Mesendoderm (in vitro differentiated cells): ENCODE data around the gene ZNF627.
A peak's percentile ranks its signal among the peaks of the same experiment; 100 is the strongest.

Source experiments
- DNase-seq: peaks from one replicate; pipeline ENCODE4 v3.0.0; 2013
- H2AK5ac ChIP-seq: 2 replicates; pipeline ENCODE4 v1.6.1; 2013; ENCODE audit warnings: low read length, inconsistent platforms
- H2BK120ac ChIP-seq: 2 replicates; pipeline ENCODE4 v1.6.1; 2013; ENCODE audit warnings: low read depth, mild to moderate bottlenecking, low read length, moderate library complexity, mixed read lengths
- H2BK15ac ChIP-seq: replicated peaks from 2 replicates; pipeline ENCODE4 v1.6.1; 2013; ENCODE audit warnings: low read depth, mild to moderate bottlenecking, moderate library complexity
- H2BK5ac ChIP-seq: 2 replicates; pipeline ENCODE4 v1.6.1; 2013; ENCODE audit warnings: low read length, inconsistent platforms
- H3K18ac ChIP-seq: 2 replicates; pipeline ENCODE4 v1.6.1; 2013; ENCODE audit warnings: mild to moderate bottlenecking, low read length, mixed read lengths
- H3K23ac ChIP-seq: one replicate; pipeline ENCODE4 v1.6.1; 2013; ENCODE audit warnings: low read length
- H3K27ac ChIP-seq: 2 replicates; pipeline ENCODE4 v1.5.1; 2013; ENCODE audit warnings: low read depth, mild to moderate bottlenecking, inconsistent platforms, low read length, moderate library complexity
- H3K27me3 ChIP-seq: 2 replicates; pipeline ENCODE4 v1.6.1; 2013; ENCODE audit warnings: low read length, control low read depth, mild to moderate bottlenecking, inconsistent platforms; ENCODE audit not compliant: insufficient read depth, poor library complexity
- H3K36me3 ChIP-seq: 2 replicates; pipeline ENCODE4 v1.6.1; 2013; ENCODE audit warnings: low read length, inconsistent platforms; ENCODE audit not compliant: control insufficient read depth, insufficient read depth
- H3K4ac ChIP-seq: one replicate; pipeline ENCODE4 v1.6.1; 2013; ENCODE audit warnings: low read depth, mild to moderate bottlenecking, low read length, moderate library complexity
- H3K4me1 ChIP-seq: 2 replicates; pipeline ENCODE4 v1.6.1; 2013; ENCODE audit warnings: low read depth, low read length, inconsistent platforms; ENCODE audit not compliant: control insufficient read depth
- H3K4me2 ChIP-seq: 2 replicates; pipeline ENCODE4 v1.6.1; 2013; ENCODE audit warnings: low read length
- H3K4me3 ChIP-seq: 2 replicates; pipeline ENCODE4 v1.5.1; 2013; ENCODE audit warnings: mild to moderate bottlenecking, low read length
- H3K56ac ChIP-seq: one replicate; pipeline ENCODE4 v1.6.1; 2013; ENCODE audit warnings: low read length
- H3K79me1 ChIP-seq: 2 replicates; pipeline ENCODE4 v1.6.1; 2013; ENCODE audit warnings: low read length, inconsistent platforms
- H3K79me2 ChIP-seq: 2 replicates; pipeline ENCODE4 v1.6.1; 2013; ENCODE audit warnings: mild to moderate bottlenecking, low read length; ENCODE audit not compliant: control insufficient read depth, insufficient read depth
- H3K9ac ChIP-seq: 2 replicates; pipeline ENCODE4 v1.6.1; 2013; ENCODE audit warnings: low read length, inconsistent platforms
- H4K5ac ChIP-seq: one replicate; pipeline ENCODE4 v1.6.1; 2013; ENCODE audit warnings: low read length
- H4K8ac ChIP-seq: one replicate; pipeline ENCODE4 v1.6.1; 2013; ENCODE audit warnings: low read depth, mild to moderate bottlenecking, control low read depth, low read length, moderate library complexity
- WGBS: extraction: QIAGEN DNeasy Blood & Tissue Kit; methylation state at CpG from one replicate; pipeline ENCODE4 v1.1.7; 2013; ENCODE audit warnings: low lambda C conversion rate, missing lambda C conversion rate; ENCODE audit not compliant: insufficient coverage; ENCODE audit errors: extremely low coverage; 5-methylcytosine and 5-hydroxymethylcytosine counted together

ZNF627 gene

GRCh38 chr19:11552666-11553372, 44.5 kb upstream of the ZNF627 start:
- H3K9ac ChIP-seq: no peak overlapping the region
- H4K5ac ChIP-seq: no peak overlapping the region
- no peak overlapping the region for H3K23ac ChIP-seq
- WGBS: no CpG with 5 or more reads among the region's 20 CpGs
- H3K27me3 ChIP-seq: no peaks in the 10 kb centered on the region
- no peak overlapping the region for H2AK5ac ChIP-seq
- H3K27ac ChIP-seq: no peak overlapping the region
- no peak overlapping the region for H4K8ac ChIP-seq
- peaks cover 11% of the 10 kb centered on the region for H3K79me2 ChIP-seq
- H2BK5ac ChIP-seq: no peak overlapping the region
- no peak overlapping the region for H2BK120ac ChIP-seq
- peaks cover under 1% of the 10 kb centered on the region for H3K4me1 ChIP-seq
- no peak overlapping the region for H3K4ac ChIP-seq
- H3K79me1 ChIP-seq: peaks cover 12% of the 10 kb centered on the region
- H3K18ac ChIP-seq: no peak overlapping the region
- no peak overlapping the region for H3K56ac ChIP-seq
- H3K4me3 ChIP-seq: no peak overlapping the region
- no peak for DNase-seq
- no peak overlapping the region for H3K4me2 ChIP-seq
- H3K36me3 ChIP-seq: no peaks in the 10 kb centered on the region
- H2BK15ac ChIP-seq: no peak overlapping the region

GRCh38 chr19:11554160-11554559, 43.1 kb upstream of the ZNF627 start:
- H3K4me3 ChIP-seq: no peak overlapping the region
- H3K4ac ChIP-seq: no peak overlapping the region
- WGBS: no CpG with 5 or more reads among the region's 12 CpGs
- no peak overlapping the region for H2AK5ac ChIP-seq
- H2BK15ac ChIP-seq: no peak overlapping the region
- H3K36me3 ChIP-seq: no peaks in the 10 kb centered on the region
- H3K18ac ChIP-seq: no peak overlapping the region
- H4K8ac ChIP-seq: no peak overlapping the region
- no peak overlapping the region for H3K56ac ChIP-seq
- no peak overlapping the region for H3K9ac ChIP-seq
- H3K4me2 ChIP-seq: no peak overlapping the region
- H3K23ac ChIP-seq: no peak overlapping the region
- peaks cover 15% of the 10 kb centered on the region for H3K79me1 ChIP-seq
- no peak overlapping the region for H4K5ac ChIP-seq
- H2BK120ac ChIP-seq: no peak overlapping the region
- H3K27ac ChIP-seq: no peak overlapping the region
- peaks cover 3% of the 10 kb centered on the region for H3K4me1 ChIP-seq
- peaks cover 22% of the 10 kb centered on the region for H3K79me2 ChIP-seq
- DNase-seq: no peak
- no peak overlapping the region for H2BK5ac ChIP-seq
- H3K27me3 ChIP-seq: no peaks in the 10 kb centered on the region

GRCh38 chr19:11555246-11555645, 42.0 kb upstream of the ZNF627 start:
- Histone ChIP-seq H2BK120ac (no peak overlapping the region), H3K56ac (no peak overlapping the region), H3K79me1 (peaks cover 15% of the 10 kb centered on the region), H3K4me3 (no peak overlapping the region), H2BK15ac (no peak overlapping the region), H3K4ac (no peak overlapping the region), H2AK5ac (no peak overlapping the region), H4K5ac (no peak overlapping the region), H3K18ac (no peak overlapping the region), H3K27me3 (no peaks in the 10 kb centered on the region), H3K4me1 (peaks cover 3% of the 10 kb centered on the region), H4K8ac (no peak overlapping the region), H3K23ac (no peak overlapping the region), H2BK5ac (no peak overlapping the region), H3K27ac (no peak overlapping the region), H3K4me2 (no peak overlapping the region), H3K36me3 (no peaks in the 10 kb centered on the region), H3K9ac (no peak overlapping the region), H3K79me2 (peaks cover 22% of the 10 kb centered on the region)
- no CpG with 5 or more reads among the region's 6 CpGs for WGBS
- no peak for DNase-seq

GRCh38 chr19:11556634-11557420, 40.5 kb upstream of the ZNF627 start:
- H2BK15ac ChIP-seq: no peak overlapping the region
- peaks cover 22% of the 10 kb centered on the region for H3K79me2 ChIP-seq

GRCh38 chr19:11558881-11559828, 38.1 kb upstream of the ZNF627 start, which contains the start of gene ELOF1:
TSS of gene ELOF1 (minus strand) at chr19:11559230. CDS start at chr19:11554347, 4,883 bp downstream.
- peak within 1 kb of the TSS; percentile 73 for H3K4me3 ChIP-seq
- H3K9ac ChIP-seq: peak within 1 kb of the TSS; percentile 87
- H3K79me1 ChIP-seq: peaks cover 15% of the 10 kb centered on the region
- no peak within 1 kb of the TSS for H2BK120ac ChIP-seq
- no CpG with 5 or more reads among the region's 57 CpGs for WGBS
- H2BK15ac ChIP-seq: no peak within 1 kb of the TSS
- H3K36me3 ChIP-seq: no peaks in the 10 kb centered on the region
- peak within 1 kb of the TSS; percentile 33 for H3K18ac ChIP-seq
- H3K4me1 ChIP-seq: peaks cover 3% of the 10 kb centered on the region
- H2AK5ac ChIP-seq: no peak within 1 kb of the TSS
- H3K79me2 ChIP-seq: peaks cover 22% of the 10 kb centered on the region
- no peak within 1 kb of the TSS for H3K27ac ChIP-seq
- H3K4ac ChIP-seq: no peak within 1 kb of the TSS
- no peak within 1 kb of the TSS for H4K8ac ChIP-seq
- H3K27me3 ChIP-seq: no peaks in the 10 kb centered on the region
- no peak within 1 kb of the TSS for H2BK5ac ChIP-seq
- H3K56ac ChIP-seq: peak within 1 kb of the TSS; percentile 97
- H3K4me2 ChIP-seq: peak within 1 kb of the TSS; percentile 94
- no peak within 1 kb of the TSS for H4K5ac ChIP-seq
- DNase-seq: peak; percentile 99
- no peak within 1 kb of the TSS for H3K23ac ChIP-seq

More at GRCh38 chr19:11556634-11557420, 40.5 kb upstream of the ZNF627 start:
- Histone ChIP-seq H2BK5ac (no peak overlapping the region), H3K27me3 (no peaks in the 10 kb centered on the region), H2AK5ac (no peak overlapping the region), H3K56ac (no peak overlapping the region), H3K9ac (no peak overlapping the region), H4K5ac (no peak overlapping the region), H3K79me1 (peaks cover 15% of the 10 kb centered on the region), H3K18ac (no peak overlapping the region), H3K36me3 (no peaks in the 10 kb centered on the region), H3K4me2 (no peak overlapping the region), H3K4me1 (peaks cover 3% of the 10 kb centered on the region), H3K4ac (no peak overlapping the region), H3K27ac (no peak overlapping the region), H4K8ac (no peak overlapping the region), H2BK120ac (no peak overlapping the region), H3K23ac (no peak overlapping the region), H3K4me3 (no peak overlapping the region)
- no CpG with 5 or more reads among the region's 4 CpGs for WGBS
- no peak for DNase-seq
